K562 (cell line): Measurements from ENCODE around the gene SCN1A. TPM values are rescaled to one million over a fixed set of nuclear protein-coding genes. Genes with fewer than 3 reads are reported as not detected.

Source experiments
- FOXK2 ChIP-seq, 2 experiments: fragments of 450-650 bp; IDR thresholded peaks in 1 of 2; conservative IDR thresholded peaks in 1 of 2; 2 replicates each; pipeline ENCODE4 v1.6.1; 2016; ENCODE audit warnings: low read depth in 2 of 2, mild to moderate bottlenecking in 1 of 2
- GABPB2 ChIP-seq: fragments of 250-450 bp; sonication (Bioruptor Pico); conservative IDR thresholded peaks from 2 replicates; pipeline ENCODE4 v1.5.1; 2021; ENCODE audit warnings: mild to moderate bottlenecking
- KDM1A ChIP-seq, 2 experiments: fragments of 450-650 bp; IDR thresholded peaks; 2 replicates each; pipeline ENCODE4 v1.6.1; 2016; ENCODE audit warnings: mild to moderate bottlenecking in 2 of 2
- KLF10 ChIP-seq: fragments of 250-450 bp; sonication (Bioruptor Pico); IDR thresholded peaks from 2 replicates; pipeline ENCODE4 v1.6.1; 2021; ENCODE audit warnings: matching md5 sums
- POLR2AphosphoS5 ChIP-seq: IDR thresholded peaks from 2 replicates; pipeline ENCODE4 v1.6.1; 2011; ENCODE audit warnings: mild to moderate bottlenecking, low read depth, low read length, moderate library complexity; ENCODE audit not compliant: control insufficient read depth, insufficient read depth
- RBBP5 ChIP-seq: fragments of 200-600 bp; sonication (generic); IDR thresholded peaks from 2 replicates; pipeline ENCODE4 v1.6.1; 2012; ENCODE audit warnings: borderline replicate concordance, mild to moderate bottlenecking, low read length, control low read depth, inconsistent platforms; ENCODE audit not compliant: insufficient read depth, poor library complexity, severe bottlenecking
- TEAD1 ChIP-seq, 2 experiments: fragments of 450-650 bp in 1 of 2; sonication (generic) in 1 of 2; formaldehyde crosslinking; IDR thresholded peaks; 2 replicates each; pipeline versions ENCODE4 v1.4.0 to v1.8.0; 2020 to 2022; ENCODE audit warnings: mild to moderate bottlenecking in 2 of 2, missing genetic modification reagents in 1 of 2
- ZNF143 ChIP-seq: sonication (generic); formaldehyde crosslinking; IDR thresholded peaks from 2 replicates; pipeline ENCODE4 v1.9.0; 2022; ENCODE audit warnings: mild to moderate bottlenecking, missing genetic modification reagents
- ZNF3 ChIP-seq: fragments of 250-450 bp; sonication (Bioruptor Pico); IDR thresholded peaks from 2 replicates; pipeline ENCODE4 v1.5.0; 2021; ENCODE audit warnings: mild to moderate bottlenecking, moderate library complexity
- ZNF764 ChIP-seq: fragments of 250-450 bp; sonication (Bioruptor Pico); IDR thresholded peaks from 2 replicates; pipeline ENCODE4 v1.4.0; 2020; ENCODE audit warnings: low read depth, mild to moderate bottlenecking, moderate library complexity
- polyA plus RNA-seq, 8 experiments: library from polyadenylated mRNA; depleted of rRNA in 4 of 8; stranded (reverse) in 5 of 8; unstranded in 3 of 8; fragments of >200 nt; fragmentation: Nextera tagmentation in 2 of 8; fragmentation: Illumina TruSeq in 1 of 8; extraction: Ambion mirVana in 2 of 8; extraction: Trizol in 1 of 8; gene quantifications; 2 replicates each; pipeline versions ENCODE4 v1.2.1 to v1.2.3, GENCODE V29; 2011 to 2014; ENCODE audit warnings: inconsistent platforms in 1 of 8, missing spikeins in 1 of 8
- total RNA-seq, 7 experiments: library from RNA; depleted of rRNA in 6 of 7; stranded (reverse); fragments of >200 nt in 6 of 7; fragmentation: Illumina TruSeq in 2 of 7; extraction: Trizol in 2 of 7; gene quantifications; 2 replicates each; pipeline versions ENCODE4 v1.2.1 to v1.2.3, GENCODE V29; 2011 to 2021; ENCODE audit warnings: low replicate concordance in 1 of 7
- TF ChIP-seq, protein P1 (sequence below): fragments of 150-350 bp; conservative IDR thresholded peaks from 2 replicates; pipeline ENCODE4 v1.6.1; 2014; ENCODE audit warnings: low read length
- TF ChIP-seq, protein P2 (sequence below), 2 experiments: fragments of 450-650 bp in 1 of 2; sonication (generic) in 1 of 2; formaldehyde crosslinking in 1 of 2; IDR thresholded peaks in 1 of 2; conservative IDR thresholded peaks in 1 of 2; 2 replicates each; pipeline versions ENCODE4 v1.6.1 to v1.8.1; 2016 to 2023; ENCODE audit warnings: mild to moderate bottlenecking in 2 of 2, moderate library complexity in 2 of 2, inconsistent platforms in 1 of 2, missing genetic modification reagents in 1 of 2
- TF ChIP-seq, protein P3 (sequence below): fragments of 450-650 bp; IDR thresholded peaks from 2 replicates; pipeline ENCODE4 v1.6.1; 2017; ENCODE audit warnings: antibody characterized with exemption

SCN1A gene
- total and polyA plus RNA-seq, 9 of the 15 experiments (the other 6 are each of a cell fraction or from before 2014, with no cell fraction given) = not detected

DNA sequence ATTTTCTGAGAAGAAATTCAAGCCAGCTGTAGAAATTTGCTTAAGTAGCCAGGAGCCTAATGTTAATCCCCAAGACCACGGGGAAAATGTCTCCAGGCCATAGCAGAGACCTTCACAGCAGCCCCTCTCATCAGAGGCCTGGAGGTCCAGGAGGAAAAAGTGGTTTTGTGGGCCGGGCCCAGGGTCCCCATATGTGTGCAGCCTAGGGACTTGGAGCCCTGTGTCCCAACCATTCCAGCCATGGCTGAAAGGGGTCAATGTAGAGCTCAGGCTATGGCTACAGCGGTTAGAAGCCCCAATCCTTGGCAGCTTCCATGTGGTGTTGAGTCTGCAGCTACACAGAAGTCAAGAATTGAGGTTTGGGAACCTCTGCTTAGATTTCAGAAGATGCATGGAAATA lies 160.1 kb downstream of the SCN1A start (continued):
- TF ChIP-seq, protein P1, sequence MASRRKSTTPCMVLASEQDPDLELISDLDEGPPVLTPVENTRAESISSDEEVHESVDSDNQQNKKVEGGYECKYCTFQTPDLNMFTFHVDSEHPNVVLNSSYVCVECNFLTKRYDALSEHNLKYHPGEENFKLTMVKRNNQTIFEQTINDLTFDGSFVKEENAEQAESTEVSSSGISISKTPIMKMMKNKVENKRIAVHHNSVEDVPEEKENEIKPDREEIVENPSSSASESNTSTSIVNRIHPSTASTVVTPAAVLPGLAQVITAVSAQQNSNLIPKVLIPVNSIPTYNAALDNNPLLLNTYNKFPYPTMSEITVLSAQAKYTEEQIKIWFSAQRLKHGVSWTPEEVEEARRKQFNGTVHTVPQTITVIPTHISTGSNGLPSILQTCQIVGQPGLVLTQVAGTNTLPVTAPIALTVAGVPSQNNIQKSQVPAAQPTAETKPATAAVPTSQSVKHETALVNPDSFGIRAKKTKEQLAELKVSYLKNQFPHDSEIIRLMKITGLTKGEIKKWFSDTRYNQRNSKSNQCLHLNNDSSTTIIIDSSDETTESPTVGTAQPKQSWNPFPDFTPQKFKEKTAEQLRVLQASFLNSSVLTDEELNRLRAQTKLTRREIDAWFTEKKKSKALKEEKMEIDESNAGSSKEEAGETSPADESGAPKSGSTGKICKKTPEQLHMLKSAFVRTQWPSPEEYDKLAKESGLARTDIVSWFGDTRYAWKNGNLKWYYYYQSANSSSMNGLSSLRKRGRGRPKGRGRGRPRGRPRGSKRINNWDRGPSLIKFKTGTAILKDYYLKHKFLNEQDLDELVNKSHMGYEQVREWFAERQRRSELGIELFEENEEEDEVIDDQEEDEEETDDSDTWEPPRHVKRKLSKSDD = no peak
- TF ChIP-seq GABPB2 (CRISPR knock-in tag) (no peak), TEAD1 (CRISPR knock-in tag; IDR thresholded peaks at IDR 0.05) (no peak), POLR2AphosphoS5 (no peak), KDM1A (IDR thresholded peaks at IDR 0.05) (no peak), RBBP5 (no peak), ZNF764 (CRISPR knock-in tag) (no peak), ZNF143 (CRISPR knock-in tag) (no peak), FOXK2 (conservative IDR thresholded peaks at IDR 0.05 in 1 of 2, IDR thresholded peaks at IDR 0.05 in 1 of 2; ENCODE audit: low read depth in 2 of 2) (no peak), KLF10 (no peak), ZNF3 (CRISPR knock-in tag) (no peak)
- TF ChIP-seq, protein P2, sequence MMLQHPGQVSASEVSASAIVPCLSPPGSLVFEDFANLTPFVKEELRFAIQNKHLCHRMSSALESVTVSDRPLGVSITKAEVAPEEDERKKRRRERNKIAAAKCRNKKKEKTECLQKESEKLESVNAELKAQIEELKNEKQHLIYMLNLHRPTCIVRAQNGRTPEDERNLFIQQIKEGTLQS (IDR thresholded peaks at IDR 0.05) = no peak
- TF ChIP-seq, protein P2 (CRISPR knock-in tag; conservative IDR thresholded peaks at IDR 0.05) = no peak
- TF ChIP-seq, protein P3, sequence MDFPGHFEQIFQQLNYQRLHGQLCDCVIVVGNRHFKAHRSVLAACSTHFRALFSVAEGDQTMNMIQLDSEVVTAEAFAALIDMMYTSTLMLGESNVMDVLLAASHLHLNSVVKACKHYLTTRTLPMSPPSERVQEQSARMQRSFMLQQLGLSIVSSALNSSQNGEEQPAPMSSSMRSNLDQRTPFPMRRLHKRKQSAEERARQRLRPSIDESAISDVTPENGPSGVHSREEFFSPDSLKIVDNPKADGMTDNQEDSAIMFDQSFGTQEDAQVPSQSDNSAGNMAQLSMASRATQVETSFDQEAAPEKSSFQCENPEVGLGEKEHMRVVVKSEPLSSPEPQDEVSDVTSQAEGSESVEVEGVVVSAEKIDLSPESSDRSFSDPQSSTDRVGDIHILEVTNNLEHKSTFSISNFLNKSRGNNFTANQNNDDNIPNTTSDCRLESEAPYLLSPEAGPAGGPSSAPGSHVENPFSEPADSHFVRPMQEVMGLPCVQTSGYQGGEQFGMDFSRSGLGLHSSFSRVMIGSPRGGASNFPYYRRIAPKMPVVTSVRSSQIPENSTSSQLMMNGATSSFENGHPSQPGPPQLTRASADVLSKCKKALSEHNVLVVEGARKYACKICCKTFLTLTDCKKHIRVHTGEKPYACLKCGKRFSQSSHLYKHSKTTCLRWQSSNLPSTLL = no peak
